OCI-LY3 (cell line): Measurements from ENCODE around the gene IFNL1.

Source experiments
- CTCF ChIP-seq: fragments of 200-600, 300-600 bp; sonication (generic); IDR thresholded peaks from 2 replicates; pipeline ENCODE4 v1.5.1; 2014; ENCODE audit warnings: antibody characterized with exemption, low read length, low read depth
- EZH2phosphoT487 ChIP-seq: fragments of 200-600 bp; shearing (Covaris generic); IDR thresholded peaks from 2 replicates; pipeline ENCODE4 v1.6.1; 2018; ENCODE audit warnings: antibody characterized with exemption, mixed run types, low read depth

- TF ChIP-seq CTCF (no peak), EZH2phosphoT487 (no peak)
Measured at GRCh38 chr19:39265321-39265916, 30.8 kb upstream of the IFNL1 start.
